ENCODE data around the gene F2RL1.
"Not testable (repeated sequence)": the region's sequence is repeated elsewhere in the genome, so short reads cannot be mapped to it uniquely, and the experiment has no call there.

F2RL1 gene, protein sequence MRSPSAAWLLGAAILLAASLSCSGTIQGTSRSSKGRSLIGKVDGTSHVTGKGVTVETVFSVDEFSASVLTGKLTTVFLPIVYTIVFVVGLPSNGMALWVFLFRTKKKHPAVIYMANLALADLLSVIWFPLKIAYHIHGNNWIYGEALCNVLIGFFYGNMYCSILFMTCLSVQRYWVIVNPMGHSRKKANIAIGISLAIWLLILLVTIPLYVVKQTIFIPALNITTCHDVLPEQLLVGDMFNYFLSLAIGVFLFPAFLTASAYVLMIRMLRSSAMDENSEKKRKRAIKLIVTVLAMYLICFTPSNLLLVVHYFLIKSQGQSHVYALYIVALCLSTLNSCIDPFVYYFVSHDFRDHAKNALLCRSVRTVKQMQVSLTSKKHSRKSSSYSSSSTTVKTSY

GRCh38 chr5:76818844-76819831 lies at the start of gene F2RL1:
TSS of gene F2RL1 (plus strand) at chr5:76819030. CDS start at chr5:76819183, 153 bp downstream.
- no peak for DNase-seq

DNA sequence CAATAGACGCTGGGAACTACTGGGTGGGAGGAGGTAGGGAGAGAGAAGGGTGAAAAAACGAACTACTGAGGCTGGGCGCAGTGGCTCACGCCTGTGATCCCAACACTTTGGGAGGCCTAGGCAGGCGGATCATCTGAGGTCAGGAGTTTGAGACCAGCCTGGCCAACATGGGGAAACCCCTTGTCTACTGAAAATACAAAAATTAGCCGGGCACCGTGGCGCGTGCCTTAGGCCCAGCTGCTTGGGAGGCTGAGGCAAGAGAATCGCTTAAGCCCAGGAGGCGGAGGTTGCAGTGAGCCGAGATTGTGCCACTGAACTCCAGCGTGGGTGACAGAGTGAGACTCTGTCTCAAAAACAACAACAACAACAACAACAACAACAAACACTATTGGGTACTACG lies 47.8 kb upstream of the F2RL1 start:
- not testable (repeated sequence) for DNase-seq

DNA sequence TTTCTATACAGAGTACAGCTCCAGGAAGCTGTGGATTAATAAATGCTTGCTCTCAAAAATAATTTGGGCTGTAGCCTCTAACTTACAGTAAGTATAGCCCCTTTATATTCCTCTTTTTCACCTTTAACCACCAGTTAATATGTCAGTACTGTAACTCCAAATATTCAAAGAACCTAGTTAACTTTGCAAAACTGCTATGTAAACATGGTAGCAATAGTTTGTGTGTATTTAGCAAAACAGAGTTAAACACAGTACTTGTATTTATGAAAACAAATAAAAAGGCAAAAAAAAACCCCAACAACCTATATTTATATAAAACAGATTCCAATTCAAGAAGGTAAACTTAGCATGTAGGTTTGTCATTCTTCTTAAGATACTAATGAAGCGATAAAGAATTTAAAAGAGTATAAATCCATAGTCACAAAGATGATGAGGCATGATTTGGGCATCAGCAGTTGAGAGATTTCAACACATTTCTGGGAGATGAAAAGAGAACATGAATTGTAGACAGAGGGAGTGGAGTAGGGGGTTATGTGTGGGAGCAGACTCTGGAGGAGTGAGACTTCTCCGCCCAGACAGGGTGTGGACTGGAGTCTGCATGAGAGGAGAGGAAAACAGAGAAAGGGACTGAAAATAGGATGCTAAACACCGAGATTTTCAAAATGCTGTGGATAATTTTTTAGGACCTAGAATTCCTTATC lies 47.0 kb upstream of the F2RL1 start:
- no peak for DNase-seq

- DNase-seq: no peak
Measured at GRCh38 chr5:76775921-76776320, 42.9 kb upstream of the F2RL1 start.

GRCh38 chr5:76776391-76776790 lies 42.4 kb upstream of the F2RL1 start:
- DNase-seq: no peak

DNA sequence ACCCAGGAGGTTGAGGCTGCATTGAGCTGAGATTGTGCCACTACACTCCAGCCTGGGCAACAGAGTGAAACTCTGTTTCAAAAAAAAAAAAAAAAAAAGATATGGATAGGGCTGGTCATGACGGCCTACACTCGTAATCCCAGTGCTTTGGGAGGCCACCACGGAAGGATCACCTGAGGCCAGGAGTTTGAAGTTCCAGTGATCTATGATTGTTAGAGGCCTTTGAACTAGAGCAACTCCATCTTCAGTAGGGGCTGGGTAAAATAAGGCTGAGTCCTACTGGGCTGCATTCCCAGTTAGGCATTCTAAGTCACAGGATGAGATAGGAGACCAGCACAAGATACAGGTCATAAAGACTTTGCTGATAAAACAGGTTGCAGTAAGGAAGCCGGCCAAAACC lies 38.2 kb upstream of the F2RL1 start:
- not testable (repeated sequence) for DNase-seq

DNA sequence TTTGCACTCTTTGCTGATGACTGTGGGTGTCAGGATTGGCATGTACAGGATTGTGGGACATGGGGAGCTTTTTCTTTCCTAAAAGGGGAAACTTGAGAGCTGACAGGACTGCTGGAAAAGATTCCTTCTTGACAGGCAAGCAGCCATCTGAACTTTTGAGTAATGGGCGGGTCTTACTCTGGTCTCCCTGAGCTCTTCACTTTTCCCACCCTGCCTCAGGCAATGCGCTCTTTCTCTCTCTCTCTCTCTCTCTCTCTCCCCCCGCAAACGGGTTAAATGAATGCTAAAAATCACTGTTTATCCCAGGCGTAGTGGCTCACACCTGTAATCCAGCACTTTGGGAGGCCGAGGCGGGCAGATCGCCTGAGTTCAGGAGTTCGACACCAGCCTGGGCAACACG lies 37.1 kb upstream of the F2RL1 start:
- no peak for DNase-seq

DNA sequence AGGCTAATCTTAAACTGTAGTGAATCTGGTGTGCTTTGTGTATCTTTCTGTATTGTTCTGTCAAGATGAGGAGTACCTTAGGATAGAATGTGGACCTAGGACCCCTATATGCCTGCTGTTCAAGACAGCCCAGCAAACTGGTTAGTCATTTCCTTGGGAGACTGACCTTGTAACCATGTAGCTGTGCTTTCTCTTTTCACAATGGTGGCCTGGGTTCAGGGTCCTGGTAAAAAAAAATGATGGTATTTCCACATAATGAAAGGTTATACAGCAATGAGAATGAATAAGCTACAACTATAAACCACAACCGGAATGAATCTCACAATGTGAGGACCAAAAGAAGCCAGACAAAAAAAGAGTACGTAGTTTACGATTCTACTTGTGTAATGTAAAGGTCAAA lies 36.4 kb upstream of the F2RL1 start:
- DNase-seq: no peak

GRCh38 chr5:76787237-76787636 lies 31.6 kb upstream of the F2RL1 start:
- no peak for DNase-seq

DNA sequence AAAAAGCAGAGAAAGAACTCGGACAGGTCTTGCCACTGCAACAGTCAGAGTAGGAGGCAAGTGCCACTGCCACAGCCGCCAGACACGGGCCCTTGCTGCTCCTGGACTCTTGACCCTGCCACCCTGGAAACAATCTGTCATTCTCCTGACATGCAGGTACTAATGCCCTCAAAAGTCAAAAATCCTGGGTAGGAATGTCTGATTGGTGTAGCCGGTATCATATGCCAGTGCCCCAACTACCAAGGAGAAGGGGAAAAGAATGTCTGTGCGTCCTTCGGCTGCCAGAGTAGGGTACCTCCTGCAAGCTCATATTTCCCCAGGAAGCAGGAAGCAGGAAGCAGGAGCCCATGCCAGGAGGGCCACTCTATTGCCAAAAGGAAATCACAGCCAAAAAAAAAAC lies 30.5 kb upstream of the F2RL1 start:
- no peak for DNase-seq

DNA sequence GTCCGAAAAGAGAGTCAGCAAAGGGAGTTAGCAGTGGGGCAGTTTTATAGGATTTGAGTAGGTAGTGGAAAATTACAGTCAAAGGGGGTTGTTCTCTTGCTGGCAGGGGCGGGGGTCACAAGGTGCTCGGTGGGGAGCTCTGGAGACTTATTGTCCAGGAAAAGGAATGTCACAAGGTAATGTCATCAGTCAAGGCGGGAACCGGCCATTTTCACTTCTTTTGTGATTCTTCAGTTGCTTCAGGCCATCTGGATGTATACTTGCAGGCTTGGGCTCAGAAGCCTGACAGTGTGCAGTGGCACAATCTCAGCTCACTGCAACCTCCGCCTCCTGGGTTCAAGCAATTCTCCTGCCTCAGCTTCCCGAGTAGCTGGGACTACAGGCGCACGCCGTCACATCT lies 29.6 kb upstream of the F2RL1 start:
- DNase-seq: not testable (repeated sequence)

DNA sequence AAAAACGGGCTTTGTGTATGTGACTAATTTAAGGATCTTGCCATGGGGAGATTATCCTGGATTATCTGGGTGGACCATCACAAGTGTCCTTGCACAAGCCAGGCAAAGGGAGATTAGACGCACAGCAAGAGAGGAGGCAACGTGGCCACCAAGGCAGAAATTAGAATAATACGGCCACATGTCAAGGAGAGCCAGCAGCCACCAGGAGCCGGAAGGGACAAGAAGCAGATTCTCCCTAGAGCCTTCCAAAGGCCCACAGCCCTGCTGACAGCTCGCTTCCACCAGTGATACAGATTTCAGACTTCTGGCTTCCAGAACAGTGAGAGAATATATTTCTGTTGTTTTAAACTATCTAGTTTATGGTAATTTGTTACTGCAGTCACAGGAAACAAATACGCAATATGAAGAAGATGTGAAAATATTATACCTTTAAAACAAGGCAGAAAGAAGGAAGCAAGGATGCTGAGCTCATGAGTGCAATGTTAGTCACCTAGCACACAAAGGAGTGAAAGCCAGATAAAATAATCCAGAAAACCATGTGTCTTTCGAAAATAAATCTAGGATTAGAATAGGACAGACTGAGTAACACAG lies 28.7 kb upstream of the F2RL1 start:
- no peak for DNase-seq

DNA sequence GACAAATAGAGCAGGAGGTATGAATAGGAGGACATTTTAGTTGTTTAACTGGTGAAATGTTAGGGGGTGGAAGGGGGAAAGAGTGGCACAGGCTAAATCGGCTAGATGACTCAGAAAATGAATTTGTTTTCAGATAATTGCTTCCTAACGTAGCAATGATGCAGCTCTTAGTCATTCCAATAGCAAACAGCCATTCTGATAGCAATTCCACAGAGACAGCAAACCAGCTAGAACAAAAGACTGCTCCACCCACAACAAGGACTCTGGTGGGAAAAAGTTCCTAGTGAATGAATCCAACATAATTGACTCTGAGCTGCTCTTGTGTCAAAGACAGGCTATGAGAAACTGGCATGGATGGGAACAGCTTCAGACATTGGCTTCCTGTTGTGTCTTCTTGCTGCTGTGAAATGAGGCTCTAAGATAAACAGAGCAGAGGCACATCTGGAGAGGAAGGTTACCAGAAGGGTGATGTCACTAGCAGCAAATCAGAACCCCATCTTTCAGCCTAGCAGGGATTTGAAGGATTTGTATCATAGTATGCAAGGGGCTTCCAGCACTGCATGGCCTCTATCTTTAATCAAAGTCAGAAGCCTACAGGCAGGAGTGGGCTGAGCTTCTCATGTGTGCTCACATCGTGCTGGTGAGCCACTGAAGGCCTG lies 28.1 kb upstream of the F2RL1 start:
- peak; percentile 80 for DNase-seq

DNA sequence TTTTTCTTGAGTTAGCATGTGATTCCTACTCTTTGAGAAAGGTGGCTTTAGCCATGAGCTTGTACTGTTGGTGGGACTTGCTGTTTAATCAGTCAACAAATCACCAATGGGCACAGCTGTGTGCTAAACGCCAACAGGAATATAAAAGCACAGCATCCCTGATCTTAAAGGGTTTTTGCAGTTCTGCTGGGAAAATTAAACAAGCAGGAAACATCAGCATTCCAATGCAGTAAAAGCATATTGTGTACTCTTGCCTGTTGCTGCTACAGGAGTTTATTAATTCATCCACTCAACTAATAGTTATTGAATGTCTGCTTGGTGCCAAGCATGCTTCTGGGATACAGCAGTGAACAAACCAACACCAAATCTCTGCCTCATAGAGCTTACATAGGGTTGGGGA lies 27.4 kb upstream of the F2RL1 start:
- no peak for DNase-seq

DNA sequence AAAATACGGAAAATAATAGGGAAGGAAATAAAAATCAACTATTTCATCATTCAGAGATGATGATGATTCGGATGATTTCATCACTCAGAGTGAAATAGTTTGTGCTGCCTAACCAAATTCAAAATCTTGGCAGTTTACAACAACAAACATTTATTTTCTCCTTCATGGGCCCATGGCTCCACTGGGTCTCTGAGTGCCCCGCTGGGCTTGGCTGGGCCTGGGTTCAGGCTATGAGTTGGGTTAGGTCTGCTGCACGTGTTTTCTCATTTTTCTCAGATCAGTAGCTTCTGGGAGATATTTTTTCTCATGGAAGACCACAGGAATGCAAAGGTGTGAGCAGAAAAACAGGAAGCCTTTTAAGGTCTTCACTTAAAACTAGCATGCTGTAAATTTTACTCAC lies 24.0 kb upstream of the F2RL1 start:
- DNase-seq: no peak

DNA sequence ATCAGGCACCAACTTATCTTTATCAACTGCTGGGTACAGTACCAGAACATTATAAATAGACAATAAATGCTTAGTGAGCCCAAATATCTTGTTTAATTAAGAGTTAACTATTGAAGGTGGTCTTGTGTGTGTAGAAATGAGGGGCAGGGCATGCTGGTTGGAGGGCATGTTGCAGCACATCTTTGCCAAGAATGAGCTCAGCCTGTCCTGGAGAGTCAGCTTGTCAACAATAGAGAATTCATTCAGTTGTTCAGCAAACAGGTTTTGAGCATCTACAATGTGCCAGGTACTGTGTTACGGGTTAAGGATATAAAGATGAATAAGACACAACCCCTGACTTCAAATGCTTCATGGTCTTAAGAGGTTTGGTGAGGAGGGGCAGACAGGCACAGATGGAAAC lies 19.2 kb upstream of the F2RL1 start:
- no peak for DNase-seq

GRCh38 chr5:76800579-76800978 lies 18.3 kb upstream of the F2RL1 start:
- no peak for DNase-seq

- DNase-seq: no peak
Measured at GRCh38 chr5:76801159-76801802, 17.5 kb upstream of the F2RL1 start.

- DNase-seq: no peak
Measured at GRCh38 chr5:76801803-76802195, 17.0 kb upstream of the F2RL1 start.

DNA sequence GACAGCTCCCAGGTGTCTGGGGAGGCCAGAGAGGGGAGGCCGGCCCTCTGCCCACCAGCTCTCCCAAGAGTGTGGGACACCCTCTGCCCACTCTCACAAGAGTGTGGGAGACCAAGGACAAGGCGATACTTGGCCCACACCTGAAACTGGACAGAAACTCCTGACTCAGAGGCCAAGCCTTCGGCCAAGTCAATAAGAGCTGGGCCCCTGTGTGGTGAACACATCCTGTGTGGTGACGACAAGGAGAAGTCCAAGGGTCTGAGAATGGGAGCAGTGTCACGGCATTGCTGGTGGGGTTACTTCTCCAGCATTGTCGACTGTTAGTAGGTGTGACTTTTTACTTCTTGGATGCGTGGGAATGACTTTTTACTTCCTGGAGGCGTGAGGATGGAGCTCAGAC lies 14.6 kb upstream of the F2RL1 start:
- no peak for DNase-seq

DNA sequence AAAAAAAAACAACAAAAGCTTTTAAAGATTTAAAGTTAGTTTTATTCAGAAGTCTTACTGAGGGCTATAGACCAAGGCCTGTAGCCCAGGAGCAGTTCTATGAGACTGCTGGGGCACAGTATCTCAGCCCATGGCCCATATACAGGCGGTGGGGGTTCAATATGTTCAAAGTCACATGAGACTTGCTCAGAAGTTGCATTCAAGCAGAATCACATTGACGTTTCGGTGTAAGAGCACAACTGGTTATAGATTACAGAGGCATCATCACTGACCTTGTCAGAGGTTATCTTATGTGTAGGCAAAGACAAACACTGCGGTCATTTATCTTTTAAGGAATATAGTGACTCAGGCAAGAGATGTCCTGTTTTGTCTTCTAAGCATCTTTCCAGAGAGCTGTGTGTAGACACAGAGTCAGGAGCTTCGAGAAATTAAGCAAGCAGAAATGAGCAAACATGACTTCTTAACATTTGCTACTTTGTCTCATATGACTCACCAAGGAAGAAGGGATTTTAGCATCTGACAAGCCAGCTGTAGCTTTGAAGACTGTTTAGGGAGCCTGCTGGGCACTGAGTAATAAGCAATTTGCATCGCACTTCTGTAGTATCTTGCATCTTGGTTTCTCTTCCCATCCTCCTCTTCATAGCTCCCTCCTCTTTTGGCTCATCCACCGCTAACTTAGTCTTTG lies 12.9 kb upstream of the F2RL1 start:
- DNase-seq: peak; percentile 59
